PC-3 (cell line): ENCODE measurements around the gene NSMCE1. TPM values are rescaled to one million over a fixed set of nuclear protein-coding genes. Genes with fewer than 3 reads are reported as not detected.

Source experiments
- ATAC-seq: fragments of 200-7000 bp; cut with Tn5 transposase; 2 replicates; pipeline ENCODE4 v1.9.1; 2020; ENCODE audit warnings: mild to moderate bottlenecking, moderate library complexity
- BruUV-seq: library from RNA; stranded (reverse); fragments of 400-500 nt; replicated peaks from 2 replicates; lab custom pipeline; 2021; lab: Mats Ljungman, UMichigan
- CTCF ChIA-PET: fragments of 300-600 bp; sonication (Branson Sonifier 250); formaldehyde crosslinking; loops from one replicate; lab custom pipeline; 2022; ENCODE audit warnings: antibody characterized with exemption; lab: Charles Lee
- POLR2A ChIA-PET: fragments of 300-600 bp; sonication (Branson Sonifier 250); formaldehyde crosslinking; loops from one replicate; lab custom pipeline; 2022; ENCODE audit warnings: antibody characterized with exemption; ENCODE audit not compliant: unreplicated experiment; lab: Charles Lee
- DNase-seq: peaks from one replicate; pipeline ENCODE4 v3.0.0-alpha.2; 2015
- H2AFZ ChIP-seq: fragments of 300-600 bp; sonication (generic); 2 replicates; pipeline ENCODE4 v1.6.0; 2016; ENCODE audit warnings: antibody characterized with exemption, low read length
- H3F3A ChIP-seq: fragments of 300-600 bp; sonication (generic); one replicate; pipeline ENCODE4 v1.6.0; 2017; ENCODE audit warnings: antibody characterized with exemption, low read length, control low read depth, mild to moderate bottlenecking; ENCODE audit not compliant: unreplicated experiment
- H3K27ac ChIP-seq: fragments of 300-600 bp; sonication (generic); 2 replicates; pipeline ENCODE4 v1.5.1; 2016; ENCODE audit warnings: mild to moderate bottlenecking, low read length
- H3K27me3 ChIP-seq: fragments of 300-600 bp; sonication (generic); 2 replicates; pipeline ENCODE4 v1.6.1; 2016; ENCODE audit warnings: low read length, mixed read lengths
- H3K36me3 ChIP-seq: fragments of 300-600 bp; sonication (generic); 2 replicates; pipeline ENCODE4 v1.6.1; 2016; ENCODE audit warnings: low read depth, mixed run types, low read length, mixed read lengths
- H3K4me1 ChIP-seq: fragments of 300-600 bp; sonication (generic); 2 replicates; pipeline ENCODE4 v1.5.1; 2016; ENCODE audit warnings: low read length; ENCODE audit not compliant: insufficient read depth
- H3K4me2 ChIP-seq: fragments of 300-600 bp; sonication (generic); 2 replicates; pipeline ENCODE4 v1.6.0; 2016; ENCODE audit warnings: low read length
- H3K4me3 ChIP-seq: fragments of 300-600 bp; sonication (generic); 2 replicates; pipeline ENCODE4 v1.5.1; 2016; ENCODE audit warnings: mild to moderate bottlenecking, low read length, mixed read lengths
- H3K79me2 ChIP-seq: fragments of 300-600 bp; sonication (generic); 2 replicates; pipeline ENCODE4 v1.6.1; 2017; ENCODE audit warnings: low read length, mixed read lengths
- H3K9ac ChIP-seq: fragments of 300-600 bp; sonication (generic); 2 replicates; pipeline ENCODE4 v1.6.0; 2016; ENCODE audit warnings: mild to moderate bottlenecking, low read length
- H3K9me2 ChIP-seq: fragments of 300-600 bp; sonication (generic); replicated peaks from 2 replicates; pipeline ENCODE4 v1.6.1; 2016; ENCODE audit warnings: mixed run types, low read length, mixed read lengths
- H3K9me3 ChIP-seq: fragments of 300-600 bp; sonication (generic); 2 replicates; pipeline ENCODE4 v1.6.1; 2016; ENCODE audit warnings: low read length, mixed read lengths
- H4K20me1 ChIP-seq: fragments of 300-600 bp; sonication (generic); 2 replicates; pipeline ENCODE4 v1.6.1; 2016; ENCODE audit warnings: low read length, mixed read lengths
- EZH2 ChIP-seq: fragments of 300-600 bp; sonication (generic); IDR thresholded peaks from one replicate; pipeline ENCODE4 v1.6.1; 2017; ENCODE audit warnings: antibody characterized with exemption, mild to moderate bottlenecking, low read length; ENCODE audit not compliant: unreplicated experiment
- EZH2phosphoT487 ChIP-seq: fragments of 300-600 bp; sonication (generic); IDR thresholded peaks from 2 replicates; pipeline ENCODE4 v1.6.1; 2018; ENCODE audit warnings: mild to moderate bottlenecking, antibody characterized with exemption, low read length, borderline replicate concordance
- intact Hi-C: fragments of 100-400 bp; cut with micrococcal nuclease; formaldehyde crosslinking; loops from 2 replicates; pipeline ENCODE4 v1.9.0; 2023
- total RNA-seq: library from RNA; depleted of rRNA; stranded (reverse); fragments of >200 nt; gene quantifications from 2 replicates; pipeline ENCODE4 v1.2.3, GENCODE V29; 2014
- TF ChIP-seq, protein P1 (sequence below): fragments of 300-600 bp; sonication (generic); conservative IDR thresholded peaks from 2 replicates; pipeline ENCODE4 v1.5.1; 2017; ENCODE audit warnings: antibody characterized with exemption, low read depth, mild to moderate bottlenecking, low read length

Gene NSMCE1
- total RNA-seq, 1 experiment from 2014 or later, result 32.5 TPM

DNA sequence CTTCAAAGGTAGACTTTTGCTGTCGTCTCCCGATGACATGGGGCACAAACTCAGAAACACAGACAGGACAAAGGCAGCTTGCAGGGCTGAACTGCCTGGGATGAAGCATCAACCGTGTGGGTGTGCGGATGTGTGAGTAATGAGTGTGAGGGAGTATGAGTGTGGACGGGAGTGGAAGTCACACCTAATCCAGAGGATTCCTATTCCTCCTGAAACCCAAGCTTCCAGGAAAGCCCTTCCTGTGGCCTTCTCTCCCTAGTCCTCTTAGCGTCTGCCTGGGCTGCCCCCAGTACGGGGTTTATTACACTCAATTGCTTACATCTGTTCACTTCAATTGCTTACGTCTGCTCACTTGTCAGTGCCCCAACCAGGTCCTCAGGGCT, 42.9 kb upstream of the NSMCE1 start:
- H3K9me2 ChIP-seq, result no peaks in the 10 kb centered on the region
- peaks cover 15% of the 10 kb centered on the region for H3K4me1 ChIP-seq
- H3K4me3 ChIP-seq, result no peak overlapping the region
- H3K9me3 ChIP-seq, result no peaks in the 10 kb centered on the region
- H3K27ac ChIP-seq, result no peak overlapping the region
- TF ChIP-seq EZH2phosphoT487 (no peak), EZH2 (no peak)
- TF ChIP-seq, protein P1, sequence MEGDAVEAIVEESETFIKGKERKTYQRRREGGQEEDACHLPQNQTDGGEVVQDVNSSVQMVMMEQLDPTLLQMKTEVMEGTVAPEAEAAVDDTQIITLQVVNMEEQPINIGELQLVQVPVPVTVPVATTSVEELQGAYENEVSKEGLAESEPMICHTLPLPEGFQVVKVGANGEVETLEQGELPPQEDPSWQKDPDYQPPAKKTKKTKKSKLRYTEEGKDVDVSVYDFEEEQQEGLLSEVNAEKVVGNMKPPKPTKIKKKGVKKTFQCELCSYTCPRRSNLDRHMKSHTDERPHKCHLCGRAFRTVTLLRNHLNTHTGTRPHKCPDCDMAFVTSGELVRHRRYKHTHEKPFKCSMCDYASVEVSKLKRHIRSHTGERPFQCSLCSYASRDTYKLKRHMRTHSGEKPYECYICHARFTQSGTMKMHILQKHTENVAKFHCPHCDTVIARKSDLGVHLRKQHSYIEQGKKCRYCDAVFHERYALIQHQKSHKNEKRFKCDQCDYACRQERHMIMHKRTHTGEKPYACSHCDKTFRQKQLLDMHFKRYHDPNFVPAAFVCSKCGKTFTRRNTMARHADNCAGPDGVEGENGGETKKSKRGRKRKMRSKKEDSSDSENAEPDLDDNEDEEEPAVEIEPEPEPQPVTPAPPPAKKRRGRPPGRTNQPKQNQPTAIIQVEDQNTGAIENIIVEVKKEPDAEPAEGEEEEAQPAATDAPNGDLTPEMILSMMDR, result no peak
- H3K79me2 ChIP-seq, result peaks cover 23% of the 10 kb centered on the region
- ATAC-seq, result no peak
- peaks cover 7% of the 10 kb centered on the region for H3F3A ChIP-seq
- BruUV-seq, result no TSS peak
- no peaks in the 10 kb centered on the region for H4K20me1 ChIP-seq
- no peak overlapping the region for H2AFZ ChIP-seq
- DNase-seq, result no peak
- no peaks in the 10 kb centered on the region for H3K36me3 ChIP-seq
- H3K4me2 ChIP-seq, result no peak overlapping the region
- ChIA-PET POLR2A (no interaction called here), CTCF (no interaction called here)
- intact Hi-C loops, result loop anchor here (5.0 to 10.0 kb wide), 2 partner anchors 47 to 74 kb away; partner anchors contain the start of gene NSMCE1
- H3K27me3 ChIP-seq, result no peaks in the 10 kb centered on the region
- no peak overlapping the region for H3K9ac ChIP-seq

DNA sequence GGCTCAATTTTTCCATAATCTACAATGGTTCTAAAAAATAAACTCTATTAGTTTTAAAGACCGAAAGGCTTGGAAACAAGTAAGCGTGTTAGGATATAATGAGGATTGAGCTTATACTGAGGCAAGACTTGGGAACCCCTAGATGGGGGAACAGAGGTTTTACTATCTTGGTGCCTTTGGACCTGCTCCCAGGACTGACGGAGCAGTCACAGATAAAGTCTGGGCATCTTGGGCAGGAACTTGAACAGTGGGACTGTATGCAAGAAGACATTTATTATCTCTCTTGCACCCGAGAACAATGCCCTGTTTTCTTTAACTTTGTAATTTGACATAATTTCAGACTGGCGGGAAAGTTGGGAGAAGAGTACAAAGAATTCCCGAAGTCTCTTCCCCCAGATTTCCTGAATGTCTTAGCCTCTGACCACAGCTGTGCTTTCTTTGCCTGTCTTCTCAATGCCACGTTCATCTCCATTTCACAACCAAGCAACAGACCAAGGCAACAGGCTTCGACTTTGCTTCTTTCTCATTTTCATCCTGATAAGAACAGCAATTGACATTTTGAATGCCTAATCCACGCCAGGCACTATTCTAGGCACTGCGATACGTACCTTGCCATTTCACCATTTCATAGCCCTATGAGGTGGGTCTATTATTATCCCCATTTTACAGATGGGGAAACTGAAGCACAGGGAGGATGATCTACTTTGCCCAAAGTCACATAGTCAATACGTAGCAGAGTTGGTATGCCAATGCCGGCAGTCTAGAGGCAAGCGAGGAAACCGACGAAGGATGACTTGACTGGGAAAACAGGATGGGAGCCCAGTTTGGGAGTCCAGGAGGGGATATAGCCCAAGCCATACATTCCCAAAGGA, 42.2 kb upstream of the NSMCE1 start:
- H3K27ac ChIP-seq, result no peak overlapping the region
- ChIA-PET CTCF (no interaction called here), POLR2A (no interaction called here)
- H3K79me2 ChIP-seq, result peaks cover 17% of the 10 kb centered on the region; the same call in 1 of the 2 replicates
- no peaks in the 10 kb centered on the region for H3K9me2 ChIP-seq
- ATAC-seq (no peak), DNase-seq (no peak)
- intact Hi-C loops, result loop anchor here (5.0 to 10.0 kb wide), 2 partner anchors 46 to 74 kb away; partner anchors contain the start of gene NSMCE1
- H4K20me1 ChIP-seq, result no peaks in the 10 kb centered on the region
- no TSS peak for BruUV-seq
- no peaks in the 10 kb centered on the region for H3K27me3 ChIP-seq
- no peak for TF ChIP-seq EZH2phosphoT487
- TF ChIP-seq EZH2, result no peak
- TF ChIP-seq, protein P1, result no peak
- no peak overlapping the region for H2AFZ ChIP-seq
- H3K4me2 ChIP-seq, result no peak overlapping the region
- no peaks in the 10 kb centered on the region for H3K9me3 ChIP-seq
- no peak overlapping the region for H3K4me3 ChIP-seq
- H3K9ac ChIP-seq, result no peak overlapping the region
- H3F3A ChIP-seq, result peaks cover 7% of the 10 kb centered on the region
- H3K36me3 ChIP-seq, result no peaks in the 10 kb centered on the region
- H3K4me1 ChIP-seq, result peaks cover 9% of the 10 kb centered on the region

DNA sequence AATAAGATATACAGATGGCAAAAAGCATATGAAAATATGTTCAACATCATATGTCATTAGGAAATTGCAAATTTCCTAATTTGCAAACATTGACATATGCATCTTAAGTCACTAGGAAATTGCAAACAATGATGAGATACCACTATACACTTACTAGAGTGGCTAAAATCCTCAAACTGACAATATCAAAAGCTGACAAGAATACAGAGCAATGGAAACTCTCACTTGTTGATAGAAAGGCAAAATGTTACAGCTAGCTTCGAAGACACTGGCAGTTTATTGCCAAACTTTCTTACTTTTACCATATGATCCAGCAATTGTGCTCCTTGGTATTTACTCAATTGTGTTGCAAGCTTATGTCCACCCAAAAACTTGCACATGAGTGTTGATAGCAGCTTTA, 40.2 kb upstream of the NSMCE1 start:
- intact Hi-C loops, result no loop called here
- Histone ChIP-seq H3K9me3 (no peaks in the 10 kb centered on the region), H3K9me2 (no peaks in the 10 kb centered on the region), H3K9ac (no peak overlapping the region), H4K20me1 (no peaks in the 10 kb centered on the region), H3K4me2 (no peak overlapping the region), H3K4me1 (no peaks in the 10 kb centered on the region), H2AFZ (no peak overlapping the region), H3K27ac (no peak overlapping the region), H3F3A (no peaks in the 10 kb centered on the region), H3K79me2 (peaks cover under 1% of the 10 kb centered on the region; the same call in 1 of the 2 replicates), H3K27me3 (no peaks in the 10 kb centered on the region), H3K4me3 (no peak overlapping the region), H3K36me3 (no peaks in the 10 kb centered on the region)
- no peak for TF ChIP-seq EZH2
- TF ChIP-seq EZH2phosphoT487, result no peak
- TF ChIP-seq, protein P1, result no peak
- DNase-seq, result no peak
- ChIA-PET POLR2A (no interaction called here), CTCF (no interaction called here)
- no TSS peak for BruUV-seq
- ATAC-seq, result no peak
